Mesothelial cell of epicardium (in vitro differentiated cells): ENCODE data around the gene CUL1. TPM values are rescaled to one million over a fixed set of nuclear protein-coding genes. Genes with fewer than 3 reads are reported as not detected.

Source experiments
- DNase-seq, 2 experiments: peaks; one replicate each; pipeline ENCODE4 v3.0.0; 2021; ENCODE audit warnings: low spot score in 2 of 2; ENCODE audit not compliant: unreplicated experiment in 2 of 2
- H3K27ac Mint-ChIP-seq: 2 replicates; pipeline ENCODE4 v1.8.0; 2021; ENCODE audit warnings: mixed read lengths
- H3K27me3 Mint-ChIP-seq: 2 replicates; pipeline ENCODE4 v1.8.0; 2021; ENCODE audit warnings: low read depth, mixed read lengths
- H3K36me3 Mint-ChIP-seq: 2 replicates; pipeline ENCODE4 v1.8.0; 2021; ENCODE audit warnings: mixed read lengths
- H3K4me1 Mint-ChIP-seq: 2 replicates; pipeline ENCODE4 v1.8.0; 2021; ENCODE audit warnings: mixed read lengths
- H3K4me3 Mint-ChIP-seq: 2 replicates; pipeline ENCODE4 v1.8.0; 2021; ENCODE audit warnings: mild to moderate bottlenecking, moderate library complexity, mixed read lengths
- H3K9me3 Mint-ChIP-seq: 2 replicates; pipeline ENCODE4 v1.8.0; 2021; ENCODE audit warnings: mixed read lengths
- total RNA-seq: library from RNA; stranded (reverse); gene quantifications from 3 replicates; pipeline ENCODE4 v1.2.1, GENCODE V29; 2021
- TF ChIP-seq, protein P1 (sequence below): fragments of 200-600 bp; sonication (generic); IDR thresholded peaks from one replicate; pipeline ENCODE4 v1.5.0; 2021; ENCODE audit warnings: antibody characterized with exemption; ENCODE audit not compliant: unreplicated experiment

CUL1 gene
- total RNA-seq, 1 donor from 2014 or later = 60.9 TPM

DNA sequence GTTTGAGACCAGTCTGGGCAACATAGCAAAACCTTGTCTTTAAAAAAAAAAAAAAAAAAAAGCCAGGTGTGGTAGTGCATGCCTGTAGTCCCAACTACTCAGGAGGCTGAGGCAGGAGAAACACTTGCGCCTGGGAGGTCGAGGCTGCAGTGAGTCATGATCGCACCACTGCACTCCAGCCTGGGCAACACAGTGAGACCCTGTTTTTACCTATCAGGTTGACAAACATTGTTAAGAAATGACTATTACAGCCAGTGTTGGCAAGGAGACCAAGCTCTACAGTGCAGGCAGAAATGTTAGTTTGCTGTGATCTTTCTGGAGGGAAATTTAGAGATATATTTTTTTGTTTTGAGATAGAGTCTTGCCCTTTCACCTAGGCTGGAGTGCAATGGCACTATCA is 37.3 kb downstream of the CUL1 start:
- Mint-ChIP-seq H3K27me3 (no peaks in the 10 kb centered on the region), H3K36me3 (peaks cover 60% of the 10 kb centered on the region), H3K4me3 (no peak overlapping the region), H3K9me3 (peaks cover 2% of the 10 kb centered on the region), H3K4me1 (peaks cover 9% of the 10 kb centered on the region), H3K27ac (no peak overlapping the region)
- TF ChIP-seq, protein P1, sequence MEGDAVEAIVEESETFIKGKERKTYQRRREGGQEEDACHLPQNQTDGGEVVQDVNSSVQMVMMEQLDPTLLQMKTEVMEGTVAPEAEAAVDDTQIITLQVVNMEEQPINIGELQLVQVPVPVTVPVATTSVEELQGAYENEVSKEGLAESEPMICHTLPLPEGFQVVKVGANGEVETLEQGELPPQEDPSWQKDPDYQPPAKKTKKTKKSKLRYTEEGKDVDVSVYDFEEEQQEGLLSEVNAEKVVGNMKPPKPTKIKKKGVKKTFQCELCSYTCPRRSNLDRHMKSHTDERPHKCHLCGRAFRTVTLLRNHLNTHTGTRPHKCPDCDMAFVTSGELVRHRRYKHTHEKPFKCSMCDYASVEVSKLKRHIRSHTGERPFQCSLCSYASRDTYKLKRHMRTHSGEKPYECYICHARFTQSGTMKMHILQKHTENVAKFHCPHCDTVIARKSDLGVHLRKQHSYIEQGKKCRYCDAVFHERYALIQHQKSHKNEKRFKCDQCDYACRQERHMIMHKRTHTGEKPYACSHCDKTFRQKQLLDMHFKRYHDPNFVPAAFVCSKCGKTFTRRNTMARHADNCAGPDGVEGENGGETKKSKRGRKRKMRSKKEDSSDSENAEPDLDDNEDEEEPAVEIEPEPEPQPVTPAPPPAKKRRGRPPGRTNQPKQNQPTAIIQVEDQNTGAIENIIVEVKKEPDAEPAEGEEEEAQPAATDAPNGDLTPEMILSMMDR = no peak
- no peak for DNase-seq

DNA sequence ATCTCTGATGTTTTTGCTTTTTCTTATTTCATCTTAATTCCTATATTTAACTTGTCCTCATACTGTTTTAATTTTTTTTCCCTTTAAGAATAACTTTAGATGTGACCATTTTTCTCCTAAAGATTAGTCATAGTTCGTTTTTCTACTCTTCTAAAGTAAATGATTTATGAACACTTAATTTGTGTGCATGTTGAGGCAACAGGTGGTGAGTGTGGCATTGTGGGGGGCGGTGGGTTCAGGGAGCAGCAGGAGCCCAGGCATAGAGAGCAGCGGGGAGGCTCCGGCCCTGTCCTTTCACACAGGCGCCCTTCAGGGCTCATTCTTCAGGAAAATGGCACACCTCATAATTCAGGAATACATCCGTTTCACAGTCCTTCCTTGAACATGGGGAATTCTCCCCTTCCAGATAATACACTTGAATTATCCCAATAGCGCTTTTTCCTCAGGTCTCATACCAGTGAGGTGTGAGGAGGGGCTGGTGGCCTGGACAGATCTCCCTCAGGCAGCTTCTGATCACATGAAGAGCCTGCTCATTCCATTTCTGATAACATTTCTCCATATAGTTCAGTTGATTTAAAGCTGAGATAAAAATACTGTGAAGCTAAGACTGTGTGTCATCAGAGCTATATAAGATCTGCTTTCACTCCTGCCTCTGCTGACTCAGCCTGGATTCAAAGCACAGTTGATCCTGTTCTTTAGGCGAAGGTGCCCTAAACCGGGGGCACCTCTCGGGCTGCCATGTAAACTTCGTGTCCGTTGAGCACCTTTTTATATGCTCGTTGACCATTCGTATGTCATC is 40.2 kb downstream of the CUL1 start:
- peaks cover 19% of the 10 kb centered on the region for H3K9me3 Mint-ChIP-seq
- DNase-seq = no peak
- peaks cover 9% of the 10 kb centered on the region for H3K4me1 Mint-ChIP-seq
- no peak overlapping the region for H3K4me3 Mint-ChIP-seq
- H3K27ac Mint-ChIP-seq = peak overlapping the region; percentile 71
- H3K27me3 Mint-ChIP-seq = no peaks in the 10 kb centered on the region
- H3K36me3 Mint-ChIP-seq = peaks cover 65% of the 10 kb centered on the region
- TF ChIP-seq, protein P1 = no peak

DNA sequence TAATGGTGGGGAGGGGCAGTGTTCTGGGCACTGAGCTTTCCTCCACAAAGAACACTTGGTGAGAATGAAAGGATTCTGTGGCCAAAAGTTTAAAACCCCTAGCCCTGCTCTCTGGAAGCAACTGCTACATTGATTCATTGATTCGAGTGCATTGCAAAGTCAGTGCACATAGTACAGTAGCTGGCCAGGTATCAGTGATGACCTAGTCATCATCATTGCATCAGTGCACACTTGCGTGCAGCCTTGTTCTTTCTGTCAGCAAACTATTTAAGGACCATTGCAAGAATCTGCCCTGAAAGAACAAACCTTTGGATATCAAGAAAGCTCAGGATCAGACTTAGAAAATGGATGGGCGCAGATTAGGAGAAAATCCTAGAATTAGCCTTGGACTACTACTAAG is 47.4 kb downstream of the CUL1 start:
- H3K36me3 Mint-ChIP-seq = peaks cover 45% of the 10 kb centered on the region
- H3K27ac Mint-ChIP-seq = no peak overlapping the region
- TF ChIP-seq, protein P1 = no peak
- no peaks in the 10 kb centered on the region for H3K27me3 Mint-ChIP-seq
- peaks cover 16% of the 10 kb centered on the region for H3K9me3 Mint-ChIP-seq
- H3K4me3 Mint-ChIP-seq = no peak overlapping the region
- no peaks in the 10 kb centered on the region for H3K4me1 Mint-ChIP-seq
- DNase-seq = no peak

DNA sequence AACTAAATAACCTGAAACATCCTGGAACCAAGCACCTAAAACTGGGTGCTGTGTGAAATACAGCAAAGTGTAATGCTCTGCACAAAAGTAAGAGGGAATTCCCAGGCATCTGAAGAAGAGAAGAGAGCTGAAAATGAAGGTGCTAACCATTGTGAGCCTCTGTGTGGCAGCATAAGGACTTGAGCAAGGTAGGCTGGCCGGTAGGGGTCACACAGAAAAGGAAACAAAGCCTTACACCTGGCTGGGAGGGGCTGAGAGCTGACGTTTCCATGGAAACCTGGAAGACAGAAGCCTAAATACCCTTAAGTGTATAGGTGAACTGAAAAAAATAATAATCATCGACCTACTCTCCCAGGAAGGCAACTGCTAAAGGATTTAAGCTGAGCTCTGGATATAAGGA is 48.6 kb downstream of the CUL1 start:
- no peak overlapping the region for H3K4me3 Mint-ChIP-seq
- H3K27ac Mint-ChIP-seq = peak overlapping the region; percentile 3
- H3K9me3 Mint-ChIP-seq = peaks cover 10% of the 10 kb centered on the region
- TF ChIP-seq, protein P1 = no peak
- no peak for DNase-seq
- H3K27me3 Mint-ChIP-seq = no peaks in the 10 kb centered on the region
- no peaks in the 10 kb centered on the region for H3K4me1 Mint-ChIP-seq
- H3K36me3 Mint-ChIP-seq = peaks cover 42% of the 10 kb centered on the region

DNA sequence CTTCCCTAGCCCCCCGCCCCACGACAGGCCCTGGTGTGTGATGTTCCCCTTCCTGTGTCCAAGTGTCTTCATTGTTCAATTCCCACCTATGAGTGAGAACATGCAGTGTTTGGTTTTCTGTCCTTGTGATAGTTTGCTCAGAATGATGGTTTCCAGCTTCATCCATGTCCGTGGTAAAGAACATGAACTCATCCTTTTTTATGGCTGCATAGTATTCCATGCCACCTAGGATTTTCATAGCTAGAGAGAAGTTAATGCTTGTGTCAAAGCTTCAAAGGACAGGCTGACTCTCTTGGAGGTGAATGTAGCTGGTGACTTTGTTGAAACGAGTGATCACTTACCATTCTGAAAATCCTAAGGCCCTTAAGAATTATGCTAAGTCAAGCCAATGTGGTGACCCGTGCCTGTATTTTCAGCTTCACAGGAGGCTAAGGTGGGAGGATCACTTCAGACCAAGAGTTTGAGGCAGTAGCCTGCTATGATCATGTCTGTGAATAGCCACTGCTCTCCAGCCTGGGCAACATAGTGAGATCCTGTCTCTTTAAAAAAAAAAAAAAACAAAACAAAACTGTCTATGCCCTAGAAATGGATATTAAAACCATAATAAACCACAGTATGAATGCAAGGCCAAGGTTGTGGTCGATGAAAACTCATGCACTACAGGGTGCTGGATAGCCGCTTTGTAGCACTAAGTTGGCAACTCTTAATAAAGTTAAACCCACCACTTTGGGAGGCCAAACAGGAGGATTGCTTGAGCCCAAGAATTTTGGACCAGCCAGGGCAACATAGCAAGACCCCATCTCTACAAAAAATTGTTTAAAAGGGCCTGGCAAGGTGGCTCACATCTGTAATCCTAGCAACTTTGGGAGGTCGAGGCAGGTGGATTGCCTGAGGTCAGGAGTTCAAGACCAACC is 52.0 kb downstream of the CUL1 start:
- Mint-ChIP-seq H3K36me3 (peaks cover 26% of the 10 kb centered on the region), H3K27me3 (no peaks in the 10 kb centered on the region), H3K9me3 (no peaks in the 10 kb centered on the region), H3K27ac (no peak overlapping the region), H3K4me3 (no peak overlapping the region), H3K4me1 (no peaks in the 10 kb centered on the region)
- TF ChIP-seq, protein P1 = no peak
- no peak for DNase-seq
